Hepatocyte (in vitro differentiated cells): ENCODE data around the gene HEMK1. TPM values are rescaled to one million over a fixed set of nuclear protein-coding genes. Genes with fewer than 3 reads are reported as not detected.

Source experiments
- DNase-seq: peaks from one replicate; pipeline ENCODE4 v3.0.0-alpha.2; 2016; ENCODE audit warnings: low spot score
- H2AFZ ChIP-seq: fragments of 200-600 bp; sonication (generic); 2 replicates; pipeline ENCODE4 v1.6.0; 2016; ENCODE audit warnings: antibody characterized with exemption, mild to moderate bottlenecking
- H3K27ac ChIP-seq: fragments of 200-600 bp; sonication (generic); 2 replicates; pipeline ENCODE4 v1.5.1; 2016; ENCODE audit warnings: mild to moderate bottlenecking
- H3K27me3 ChIP-seq: fragments of 200-600 bp; sonication (generic); 2 replicates; pipeline ENCODE4 v1.6.1; 2016
- H3K36me3 ChIP-seq: fragments of 200-600 bp; sonication (generic); replicated peaks from 2 replicates; pipeline ENCODE4 v1.5.1; 2016; ENCODE audit warnings: low read depth; ENCODE audit not compliant: insufficient read depth
- H3K4me1 ChIP-seq: fragments of 200-600 bp; sonication (generic); 2 replicates; pipeline ENCODE4 v1.5.1; 2016; ENCODE audit warnings: mild to moderate bottlenecking, moderate library complexity; ENCODE audit not compliant: insufficient read depth
- H3K4me2 ChIP-seq: fragments of 200-600 bp; sonication (generic); 2 replicates; pipeline ENCODE4 v1.6.0; 2016
- H3K4me3 ChIP-seq: fragments of 200-600 bp; sonication (generic); 2 replicates; pipeline ENCODE4 v1.5.1; 2016; ENCODE audit warnings: mild to moderate bottlenecking
- H3K79me2 ChIP-seq: fragments of 200-600 bp; sonication (generic); 2 replicates; pipeline ENCODE4 v1.6.0; 2017; ENCODE audit warnings: mild to moderate bottlenecking
- H3K9me2 ChIP-seq: fragments of 200-600 bp; sonication (generic); replicated peaks from 2 replicates; pipeline ENCODE4 v1.6.0; 2017; ENCODE audit warnings: mild to moderate bottlenecking; ENCODE audit not compliant: insufficient read depth
- H3K9me3 ChIP-seq: fragments of 200-600 bp; sonication (generic); 2 replicates; pipeline ENCODE4 v1.5.1; 2016; ENCODE audit warnings: low read depth, mild to moderate bottlenecking
- H4K20me1 ChIP-seq: fragments of 200-600 bp; sonication (generic); 2 replicates; pipeline ENCODE4 v1.6.0; 2016; ENCODE audit warnings: mild to moderate bottlenecking; ENCODE audit not compliant: insufficient read depth, poor library complexity, severe bottlenecking
- CTCF ChIP-seq: fragments of 200-600 bp; sonication (generic); IDR thresholded peaks from 2 replicates; pipeline ENCODE4 v1.5.1; 2016; ENCODE audit warnings: antibody characterized with exemption, mild to moderate bottlenecking; ENCODE audit not compliant: poor library complexity
- EZH2 ChIP-seq: fragments of 200-600 bp; sonication (generic); IDR thresholded peaks from 2 replicates; pipeline ENCODE4 v1.6.1; 2016; ENCODE audit warnings: antibody characterized with exemption, mild to moderate bottlenecking, borderline replicate concordance
- EZH2phosphoT487 ChIP-seq: fragments of 200-600 bp; sonication (generic); IDR thresholded peaks from one replicate; pipeline ENCODE4 v1.6.1; 2018; ENCODE audit warnings: antibody characterized with exemption, mild to moderate bottlenecking, low read depth, moderate library complexity; ENCODE audit not compliant: unreplicated experiment, severe bottlenecking
- WGBS: methylation state at CpG from one replicate; pipeline ENCODE4 v1.1.6; 2016; ENCODE audit warnings: low lambda C conversion rate; ENCODE audit errors: missing lambda C conversion rate; 5-methylcytosine and 5-hydroxymethylcytosine counted together
- polyA plus RNA-seq: library from polyadenylated mRNA; unstranded; fragments of >200 nt; fragmentation: Nextera tagmentation; extraction: Ambion mirVana; gene quantifications from 2 replicates; pipeline ENCODE4 v1.2.1, GENCODE V29; 2016
- total RNA-seq: library from RNA; depleted of rRNA; stranded (reverse); fragments of >200 nt; gene quantifications from 2 replicates; pipeline ENCODE4 v1.2.3, GENCODE V29; 2014

The HEMK1 gene
- total and polyA plus RNA-seq, 2 experiments from 2014 or later = 18.6 to 27.2 TPM

- no peaks in the 10 kb centered on the region for H3K36me3 ChIP-seq
- TF ChIP-seq CTCF (no peak), EZH2 (no peak), EZH2phosphoT487 (no peak)
- H2AFZ ChIP-seq = no peak overlapping the region
- no peaks in the 10 kb centered on the region for H3K27me3 ChIP-seq
- no peak overlapping the region for H3K4me2 ChIP-seq
- no peaks in the 10 kb centered on the region for H3K9me3 ChIP-seq
- H3K4me1 ChIP-seq = no peaks in the 10 kb centered on the region
- H3K79me2 ChIP-seq = peaks cover 30% of the 10 kb centered on the region
- DNase-seq = no peak
- H3K4me3 ChIP-seq = no peak overlapping the region
- H4K20me1 ChIP-seq = peaks cover 15% of the 10 kb centered on the region
- WGBS = 85% methylated on average over 5 of the region's 5 CpGs
- no peaks in the 10 kb centered on the region for H3K9me2 ChIP-seq
- H3K27ac ChIP-seq = no peak overlapping the region
Observed at GRCh38 chr3:50633230-50633790, 64.0 kb downstream of the HEMK1 start.

GRCh38 chr3:50635066-50635465 lies 65.7 kb downstream of the HEMK1 start:
- no peak overlapping the region for H2AFZ ChIP-seq
- H3K4me3 ChIP-seq = no peak overlapping the region
- H3K9me3 ChIP-seq = no peaks in the 10 kb centered on the region
- no peaks in the 10 kb centered on the region for H3K36me3 ChIP-seq
- no peak overlapping the region for H3K4me2 ChIP-seq
- DNase-seq = no peak
- no peaks in the 10 kb centered on the region for H3K4me1 ChIP-seq
- H3K79me2 ChIP-seq = peaks cover 23% of the 10 kb centered on the region
- no peaks in the 10 kb centered on the region for H3K27me3 ChIP-seq
- H3K9me2 ChIP-seq = no peaks in the 10 kb centered on the region
- H4K20me1 ChIP-seq = peaks cover 12% of the 10 kb centered on the region
- TF ChIP-seq CTCF (no peak), EZH2 (no peak), EZH2phosphoT487 (no peak)
- H3K27ac ChIP-seq = no peak overlapping the region

GRCh38 chr3:50637011-50637410 lies 67.7 kb downstream of the HEMK1 start:
- DNase-seq = no peak
- no peak overlapping the region for H3K4me2 ChIP-seq
- TF ChIP-seq EZH2phosphoT487 = no peak
- no peak for TF ChIP-seq CTCF
- no peak for TF ChIP-seq EZH2
- H4K20me1 ChIP-seq = peaks cover 12% of the 10 kb centered on the region
- H3K27ac ChIP-seq = no peak overlapping the region
- no peak overlapping the region for H3K4me3 ChIP-seq
- no peak overlapping the region for H2AFZ ChIP-seq
- WGBS = 93% methylated on average over 4 of the region's 4 CpGs
- peaks cover 7% of the 10 kb centered on the region for H3K79me2 ChIP-seq
- H3K27me3 ChIP-seq = no peaks in the 10 kb centered on the region
- H3K36me3 ChIP-seq = no peaks in the 10 kb centered on the region
- H3K9me3 ChIP-seq = no peaks in the 10 kb centered on the region
- no peaks in the 10 kb centered on the region for H3K9me2 ChIP-seq
- no peaks in the 10 kb centered on the region for H3K4me1 ChIP-seq

GRCh38 chr3:50637945-50638344 lies 68.6 kb downstream of the HEMK1 start:
- Histone ChIP-seq H3K9me3 (no peaks in the 10 kb centered on the region), H3K36me3 (no peaks in the 10 kb centered on the region), H3K79me2 (peaks cover 7% of the 10 kb centered on the region), H3K9me2 (no peaks in the 10 kb centered on the region), H4K20me1 (peaks cover 12% of the 10 kb centered on the region), H2AFZ (no peak overlapping the region), H3K27me3 (no peaks in the 10 kb centered on the region), H3K27ac (no peak overlapping the region), H3K4me2 (no peak overlapping the region), H3K4me3 (no peak overlapping the region), H3K4me1 (no peaks in the 10 kb centered on the region)
- TF ChIP-seq EZH2phosphoT487 (no peak), CTCF (no peak), EZH2 (no peak)
- 85% methylated on average over 3 of the region's 3 CpGs for WGBS
- no peak for DNase-seq
